ENCODE measurements around the gene PIAS4. TPM values are rescaled to one million over a fixed set of nuclear protein-coding genes. Genes with fewer than 3 reads are reported as not detected.

Gene PIAS4
- total RNA-seq, 2 donors from 2014 or later, result 12.7 to 17.1 TPM

DNA sequence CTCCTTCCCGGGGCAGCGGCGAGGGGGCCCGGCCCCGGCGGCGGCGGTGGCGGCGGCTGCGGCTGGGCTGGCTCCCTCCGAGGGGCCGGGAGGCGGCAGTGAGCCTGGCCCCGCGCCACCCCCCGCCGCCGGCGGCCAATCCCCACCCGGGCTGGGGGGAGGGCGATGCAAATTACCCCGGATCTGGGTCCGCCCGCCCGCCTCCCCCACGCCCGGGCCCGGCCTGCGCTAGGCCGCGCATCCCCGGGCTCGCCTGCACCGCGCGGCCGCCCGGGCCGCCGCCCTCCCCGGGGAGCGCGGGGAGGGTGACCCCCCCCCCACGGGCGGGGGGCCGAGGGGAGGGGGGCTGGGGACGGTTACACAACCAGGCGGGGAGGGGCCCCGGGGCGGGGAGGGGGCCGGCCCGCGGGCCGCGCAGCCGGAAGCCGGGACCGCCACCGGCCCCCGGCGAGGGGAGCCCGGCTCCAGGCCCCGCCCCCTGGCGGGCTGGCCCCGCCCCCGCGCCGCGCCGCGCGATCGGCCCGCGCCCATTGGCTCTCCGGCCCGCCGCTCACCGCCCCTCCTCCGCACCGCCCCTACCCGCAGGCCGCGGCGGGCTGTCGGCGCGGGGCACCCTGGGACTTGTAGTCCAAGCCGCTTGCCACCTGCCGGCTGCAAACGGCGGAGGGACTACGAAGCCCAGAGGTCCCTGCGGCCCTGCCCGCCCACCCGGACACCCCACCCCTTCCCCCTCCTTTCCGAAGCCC lies 58.1 kb downstream of the PIAS4 start:
- Histone ChIP-seq H3K9me3 (no peaks in the 10 kb centered on the region), H3K36me3 (replicated peaks in 1 of 2; ENCODE audit: insufficient read depth in 1 of 2, low read depth in 2 of 2) (no peaks in the 10 kb centered on the region), H3K4me3 (peak overlapping the region; percentile 95 to 97), H3K4me1 (peaks cover 49% of the 10 kb centered on the region), H3K27me3 (no peaks in the 10 kb centered on the region), H3K27ac (peak overlapping the region; percentile 93 to 97 (median 96))
- ATAC-seq (peak; percentile 82), DNase-seq (peak; percentile 97 to 98 (median 97))
- TF ChIP-seq POLR2A (IDR thresholded peaks at IDR 0.05), result no peak
- TF ChIP-seq, protein P1, sequence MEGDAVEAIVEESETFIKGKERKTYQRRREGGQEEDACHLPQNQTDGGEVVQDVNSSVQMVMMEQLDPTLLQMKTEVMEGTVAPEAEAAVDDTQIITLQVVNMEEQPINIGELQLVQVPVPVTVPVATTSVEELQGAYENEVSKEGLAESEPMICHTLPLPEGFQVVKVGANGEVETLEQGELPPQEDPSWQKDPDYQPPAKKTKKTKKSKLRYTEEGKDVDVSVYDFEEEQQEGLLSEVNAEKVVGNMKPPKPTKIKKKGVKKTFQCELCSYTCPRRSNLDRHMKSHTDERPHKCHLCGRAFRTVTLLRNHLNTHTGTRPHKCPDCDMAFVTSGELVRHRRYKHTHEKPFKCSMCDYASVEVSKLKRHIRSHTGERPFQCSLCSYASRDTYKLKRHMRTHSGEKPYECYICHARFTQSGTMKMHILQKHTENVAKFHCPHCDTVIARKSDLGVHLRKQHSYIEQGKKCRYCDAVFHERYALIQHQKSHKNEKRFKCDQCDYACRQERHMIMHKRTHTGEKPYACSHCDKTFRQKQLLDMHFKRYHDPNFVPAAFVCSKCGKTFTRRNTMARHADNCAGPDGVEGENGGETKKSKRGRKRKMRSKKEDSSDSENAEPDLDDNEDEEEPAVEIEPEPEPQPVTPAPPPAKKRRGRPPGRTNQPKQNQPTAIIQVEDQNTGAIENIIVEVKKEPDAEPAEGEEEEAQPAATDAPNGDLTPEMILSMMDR (IDR thresholded peaks at IDR 0.05), result peak in 2 of 7 experiments; percentile 38 to 39
- WGBS, 2 donors, result 0% methylated on average over 47 of the region's 98 CpGs; no CpG with 5 or more reads in 1 of the 2 donors
- intact Hi-C loops (cut with DNase I), result loop anchor here (5.0 kb wide), 1 partner anchor 63 kb away; no protein-coding TSS in a partner anchor

DNA sequence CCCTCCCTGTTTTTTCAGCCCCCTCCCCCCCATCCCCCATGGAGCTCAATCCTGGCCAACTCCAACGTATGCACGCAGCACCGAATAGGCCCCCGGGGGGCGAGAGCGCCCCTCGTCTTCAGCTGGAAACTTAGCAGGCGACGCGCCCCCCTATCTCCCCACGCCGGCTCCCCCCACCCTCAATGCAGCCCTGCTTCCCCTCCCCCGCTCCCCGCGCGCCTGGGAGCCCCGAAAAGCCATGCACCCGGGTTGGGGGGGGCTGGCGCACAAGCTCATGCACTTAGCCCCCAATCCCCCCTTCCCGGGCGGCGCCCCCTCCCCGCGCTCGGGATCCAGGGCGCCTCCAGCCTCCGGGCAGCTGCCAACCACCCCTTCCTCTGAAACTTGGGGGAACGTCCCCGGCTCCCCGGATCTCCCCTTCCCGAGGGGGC lies 58.7 kb downstream of the PIAS4 start:
- DNase-seq, result peak in 1 of 4 donors; percentile 59
- peak overlapping the region; percentile 95 to 97 for H3K4me3 ChIP-seq
- ATAC-seq, result no peak
- intact Hi-C loops (cut with DNase I), result loop anchor here (5.0 kb wide), 1 partner anchor 64 kb away; no protein-coding TSS in a partner anchor
- peak overlapping the region; percentile 91 to 97 (median 95) for H3K27ac ChIP-seq
- no peak for TF ChIP-seq POLR2A (IDR thresholded peaks at IDR 0.05)
- TF ChIP-seq, protein P1 (IDR thresholded peaks at IDR 0.05), result no peak
- H3K4me1 ChIP-seq, result peaks cover 43% of the 10 kb centered on the region
- H3K36me3 ChIP-seq (replicated peaks in 1 of 2; ENCODE audit: insufficient read depth in 1 of 2, low read depth in 2 of 2), result no peaks in the 10 kb centered on the region
- H3K27me3 ChIP-seq, result no peaks in the 10 kb centered on the region
- WGBS, 2 donors, result 0% methylated on average over 7 of the region's 31 CpGs; no CpG with 5 or more reads in 1 of the 2 donors
- H3K9me3 ChIP-seq, result no peaks in the 10 kb centered on the region

DNA sequence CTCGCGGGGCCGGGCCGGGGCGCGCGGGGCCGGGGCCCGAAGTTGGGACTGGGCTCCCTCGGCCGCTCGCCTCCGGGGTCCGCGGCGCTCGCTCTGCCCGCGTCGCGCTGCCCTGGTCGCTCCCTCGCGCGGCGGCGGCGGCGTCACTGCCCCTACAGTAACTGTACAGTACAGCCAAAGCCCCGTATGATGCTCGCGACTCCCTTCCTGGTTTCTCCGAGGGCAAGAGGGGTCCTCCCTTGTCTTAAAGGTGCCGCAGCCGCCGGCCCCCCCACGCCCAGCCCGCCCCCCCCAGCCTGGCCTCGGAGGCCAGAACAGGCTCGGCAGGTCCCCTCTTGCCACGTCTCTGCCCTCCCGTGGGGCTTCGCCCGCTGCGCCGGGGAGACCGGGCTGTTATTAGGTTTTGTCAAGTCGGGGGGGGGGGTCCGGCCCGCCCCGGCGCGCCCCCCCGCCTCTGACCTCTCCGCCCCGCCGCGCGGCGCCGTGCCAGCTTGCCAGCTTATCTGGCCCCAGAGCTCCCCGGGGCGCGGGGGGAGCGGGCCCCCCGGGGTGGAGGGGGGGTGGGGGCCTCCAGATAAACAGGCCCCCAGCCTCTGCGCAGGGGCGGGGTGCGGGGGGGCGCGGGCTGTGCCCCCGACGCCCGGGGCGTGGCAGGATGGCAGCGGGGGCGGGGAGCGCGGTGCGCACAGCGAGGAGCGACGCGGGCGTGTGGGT lies 59.3 kb downstream of the PIAS4 start, which contains the start of gene ZBTB7A:
Gene ZBTB7A (minus strand): TSS at position 218 of the 714 bp plus-strand sequence. CDS start 11,667 bp downstream, outside the sequence.
- peak in 2 of 3 donors; percentile 16 to 38 for TF ChIP-seq POLR2A (IDR thresholded peaks at IDR 0.05)
- TF ChIP-seq, protein P1 (IDR thresholded peaks at IDR 0.05), result peak in 1 of 7 experiments; percentile 11
- H3K27ac ChIP-seq, result peak within 1 kb of the TSS; percentile 93 to 97 (median 96)
- no peaks in the 10 kb centered on the region for H3K27me3 ChIP-seq
- 0 to 2% methylated on average over 2 to 67 of the region's 85 CpGs for WGBS, 2 donors
- peaks cover 36% of the 10 kb centered on the region for H3K4me1 ChIP-seq
- intact Hi-C loops (cut with DNase I), result loop anchor here (5.0 kb wide), 1 partner anchor 65 kb away; no protein-coding TSS in a partner anchor
- peak within 1 kb of the TSS; percentile 95 to 97 for H3K4me3 ChIP-seq
- peak; percentile 82 to 91 (median 90) for DNase-seq
- H3K36me3 ChIP-seq (replicated peaks in 1 of 2; ENCODE audit: insufficient read depth in 1 of 2, low read depth in 2 of 2), result no peaks in the 10 kb centered on the region
- H3K9me3 ChIP-seq, result no peaks in the 10 kb centered on the region
- peak; percentile 43 for ATAC-seq

DNA sequence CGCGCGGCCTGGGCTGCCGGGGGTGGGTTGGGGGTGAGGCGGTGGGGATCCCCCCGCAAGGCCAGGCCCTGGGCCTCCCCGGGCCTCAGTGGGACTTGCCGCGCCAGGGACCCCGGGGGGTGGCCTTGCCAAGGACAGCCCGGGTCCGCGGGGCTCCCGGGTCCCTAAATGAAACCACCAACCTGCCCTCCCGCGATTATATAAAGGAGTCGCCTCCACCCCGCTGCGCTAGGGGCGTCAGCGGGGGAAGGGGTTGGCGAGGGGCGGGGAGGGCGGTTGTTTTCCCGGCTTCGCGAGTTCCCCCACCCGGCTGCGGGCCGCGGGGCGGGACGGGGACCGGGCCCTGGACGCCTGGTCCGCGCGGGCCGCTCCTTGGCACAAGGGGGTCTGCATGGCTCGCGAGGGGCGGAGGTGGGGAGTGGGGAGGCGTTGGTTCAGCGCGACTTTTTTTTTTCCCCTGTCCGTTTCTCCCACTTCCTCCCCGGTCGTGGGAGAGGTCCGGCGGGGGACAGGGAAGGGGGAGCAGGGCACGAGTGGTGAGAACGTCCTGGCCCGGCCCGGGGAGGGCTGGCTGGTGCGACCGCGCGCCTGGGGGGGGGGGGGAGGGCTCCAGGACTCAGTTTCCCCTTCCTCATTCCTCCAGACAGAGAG lies 60.0 kb downstream of the PIAS4 start:
- DNase-seq, result peak in 2 of 4 donors; percentile 48 to 50
- TF ChIP-seq, protein P1 (IDR thresholded peaks at IDR 0.05), result no peak
- peak; percentile 12 to 44 (median 42) for TF ChIP-seq POLR2A (IDR thresholded peaks at IDR 0.05)
- intact Hi-C loops (cut with DNase I), result loop anchor here (5.0 kb wide), 1 partner anchor 65 kb away; no protein-coding TSS in a partner anchor
- H3K36me3 ChIP-seq (replicated peaks in 1 of 2; ENCODE audit: insufficient read depth in 1 of 2, low read depth in 2 of 2), result no peaks in the 10 kb centered on the region
- H3K4me3 ChIP-seq, result peak overlapping the region; percentile 95 to 97
- WGBS, 2 donors, result 0% methylated on average over 17 to 41 of the region's 58 CpGs
- no peaks in the 10 kb centered on the region for H3K27me3 ChIP-seq
- peaks cover 30% of the 10 kb centered on the region for H3K4me1 ChIP-seq
- no peaks in the 10 kb centered on the region for H3K9me3 ChIP-seq
- H3K27ac ChIP-seq, result peak overlapping the region; percentile 91 to 97 (median 95)
- ATAC-seq, result no peak

All from body of pancreas (tissue), 4 donors.